A549 treated with GW870086 at 1 μM for 4 hours (cell line): ENCODE results near the gene PRAMEF14. TPM values are rescaled to one million over a fixed set of nuclear protein-coding genes. Genes with fewer than 3 reads are reported as not detected.

Experiments
- total RNA-seq: library from RNA; stranded (reverse); fragments of 200-300 nt; extraction: Qiagen RNA extraction; gene quantifications from 5 replicates; pipeline ENCODE4 v1.2.3, GENCODE V29; 2022; ENCODE audit warnings: low read depth

The PRAMEF14 gene
- not detected in 5 replicates for total RNA-seq

GRCh38 chr1:13347034-13347433 lies at the start of gene PRAMEF14:
Gene PRAMEF14, minus strand, starts transcription at chr1:13347134. Its CDS starts 1,820 bp downstream, at chr1:13345314.

GRCh38 chr1:13389332-13389731 lies 42.4 kb upstream of the PRAMEF14 start, which contains the start of gene PRAMEF17:
Gene PRAMEF17, plus strand, starts transcription at chr1:13389632. Its CDS starts 26 bp downstream, at chr1:13389658.

GRCh38 chr1:13315281-13315680 lies 31.7 kb downstream of the PRAMEF14 start, which contains the start of gene PRAMEF15:
Gene PRAMEF15, plus strand, starts transcription at chr1:13315581. Its CDS starts 2,827 bp downstream, at chr1:13318408.

GRCh38 chr1:13303239-13303638 lies 43.7 kb downstream of the PRAMEF14 start, which contains the start of gene PRAMEF33:
Gene PRAMEF33, plus strand, starts transcription at chr1:13303539. Its CDS starts 2,416 bp downstream, at chr1:13305955.

Other genes with a start within 250 kb of the PRAMEF14 start
- gene HNRNPCL2, start 230.3 kb downstream of the PRAMEF14 start, total RNA-seq = not detected in 5 replicates
- not detected in 5 replicates for gene PRAMEF26, start 191.1 kb downstream of the PRAMEF14 start, total RNA-seq
- not detected in 5 replicates for gene HNRNPCL4, start 181.5 kb downstream of the PRAMEF14 start, total RNA-seq
- not detected in 5 replicates for gene PRAMEF9, start 175.3 kb downstream of the PRAMEF14 start, total RNA-seq
- not detected in 5 replicates for gene PRAMEF13, start 145.7 kb downstream of the PRAMEF14 start, total RNA-seq
- gene PRAMEF18, start 121.0 kb downstream of the PRAMEF14 start, total RNA-seq = not detected in 5 replicates
- gene PRAMEF5, start 92.9 kb downstream of the PRAMEF14 start, total RNA-seq = not detected in 5 replicates
- 0.07 TPM in 1 of 5 replicates, not detected in the others for gene PRAMEF8, start 62.0 kb downstream of the PRAMEF14 start, total RNA-seq
- not detected in 5 replicates for gene PRAMEF33, start 43.6 kb downstream of the PRAMEF14 start, total RNA-seq
- gene PRAMEF15, start 31.6 kb downstream of the PRAMEF14 start, total RNA-seq = not detected in 5 replicates
- gene PRAMEF19, start 24.8 kb upstream of the PRAMEF14 start, total RNA-seq = not detected in 5 replicates
- gene PRAMEF17, start 42.5 kb upstream of the PRAMEF14 start, total RNA-seq = not detected in 5 replicates
- not detected in 5 replicates for gene PRAMEF20, start 63.3 kb upstream of the PRAMEF14 start, total RNA-seq
- gene LRRC38, start 166.9 kb upstream of the PRAMEF14 start, total RNA-seq = 0.06 TPM in 1 of 5 replicates, not detected in the others
- gene PDPN, start 236.7 kb upstream of the PRAMEF14 start, total RNA-seq = not detected in 5 replicates